ENCODE results near the gene ADGRL3.

The ADGRL3 gene

GRCh38 chr4:61579786-61580185 is 379.7 kb downstream of the ADGRL3 start:
- no peak for ATAC-seq
- TF ChIP-seq ZC3H10 (CRISPR knock-in tag; IDR thresholded peaks at IDR 0.05) (no peak), ZFP30 (CRISPR knock-in tag; IDR thresholded peaks at IDR 0.05) (no peak), TOX (CRISPR knock-in tag; IDR thresholded peaks at IDR 0.05; ENCODE audit: borderline replicate concordance) (no peak), ZFP3 (CRISPR knock-in tag; IDR thresholded peaks at IDR 0.05) (no peak), BACH2 (CRISPR knock-in tag; IDR thresholded peaks at IDR 0.05; ENCODE audit: borderline replicate concordance) (no peak), ZNF70 (CRISPR knock-in tag; IDR thresholded peaks at IDR 0.05) (no peak), RARB (CRISPR knock-in tag; IDR thresholded peaks at IDR 0.05) (no peak), POU6F1 (CRISPR knock-in tag; IDR thresholded peaks at IDR 0.05; ENCODE audit: borderline replicate concordance, low read depth) (no peak), PPARA (CRISPR knock-in tag; IDR thresholded peaks at IDR 0.05; ENCODE audit: borderline replicate concordance) (no peak), ISL1 (CRISPR knock-in tag; IDR thresholded peaks at IDR 0.05) (no peak), ESRRG (CRISPR knock-in tag; IDR thresholded peaks at IDR 0.05) (no peak), CREB5 (CRISPR knock-in tag; IDR thresholded peaks at IDR 0.05; ENCODE audit: low read depth) (no peak)
- TF ChIP-seq, protein P1, sequence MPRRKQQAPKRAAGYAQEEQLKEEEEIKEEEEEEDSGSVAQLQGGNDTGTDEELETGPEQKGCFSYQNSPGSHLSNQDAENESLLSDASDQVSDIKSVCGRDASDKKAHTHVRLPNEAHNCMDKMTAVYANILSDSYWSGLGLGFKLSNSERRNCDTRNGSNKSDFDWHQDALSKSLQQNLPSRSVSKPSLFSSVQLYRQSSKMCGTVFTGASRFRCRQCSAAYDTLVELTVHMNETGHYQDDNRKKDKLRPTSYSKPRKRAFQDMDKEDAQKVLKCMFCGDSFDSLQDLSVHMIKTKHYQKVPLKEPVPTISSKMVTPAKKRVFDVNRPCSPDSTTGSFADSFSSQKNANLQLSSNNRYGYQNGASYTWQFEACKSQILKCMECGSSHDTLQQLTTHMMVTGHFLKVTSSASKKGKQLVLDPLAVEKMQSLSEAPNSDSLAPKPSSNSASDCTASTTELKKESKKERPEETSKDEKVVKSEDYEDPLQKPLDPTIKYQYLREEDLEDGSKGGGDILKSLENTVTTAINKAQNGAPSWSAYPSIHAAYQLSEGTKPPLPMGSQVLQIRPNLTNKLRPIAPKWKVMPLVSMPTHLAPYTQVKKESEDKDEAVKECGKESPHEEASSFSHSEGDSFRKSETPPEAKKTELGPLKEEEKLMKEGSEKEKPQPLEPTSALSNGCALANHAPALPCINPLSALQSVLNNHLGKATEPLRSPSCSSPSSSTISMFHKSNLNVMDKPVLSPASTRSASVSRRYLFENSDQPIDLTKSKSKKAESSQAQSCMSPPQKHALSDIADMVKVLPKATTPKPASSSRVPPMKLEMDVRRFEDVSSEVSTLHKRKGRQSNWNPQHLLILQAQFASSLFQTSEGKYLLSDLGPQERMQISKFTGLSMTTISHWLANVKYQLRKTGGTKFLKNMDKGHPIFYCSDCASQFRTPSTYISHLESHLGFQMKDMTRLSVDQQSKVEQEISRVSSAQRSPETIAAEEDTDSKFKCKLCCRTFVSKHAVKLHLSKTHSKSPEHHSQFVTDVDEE (CRISPR knock-in tag; IDR thresholded peaks at IDR 0.05), result no peak
- TF ChIP-seq, protein P2, sequence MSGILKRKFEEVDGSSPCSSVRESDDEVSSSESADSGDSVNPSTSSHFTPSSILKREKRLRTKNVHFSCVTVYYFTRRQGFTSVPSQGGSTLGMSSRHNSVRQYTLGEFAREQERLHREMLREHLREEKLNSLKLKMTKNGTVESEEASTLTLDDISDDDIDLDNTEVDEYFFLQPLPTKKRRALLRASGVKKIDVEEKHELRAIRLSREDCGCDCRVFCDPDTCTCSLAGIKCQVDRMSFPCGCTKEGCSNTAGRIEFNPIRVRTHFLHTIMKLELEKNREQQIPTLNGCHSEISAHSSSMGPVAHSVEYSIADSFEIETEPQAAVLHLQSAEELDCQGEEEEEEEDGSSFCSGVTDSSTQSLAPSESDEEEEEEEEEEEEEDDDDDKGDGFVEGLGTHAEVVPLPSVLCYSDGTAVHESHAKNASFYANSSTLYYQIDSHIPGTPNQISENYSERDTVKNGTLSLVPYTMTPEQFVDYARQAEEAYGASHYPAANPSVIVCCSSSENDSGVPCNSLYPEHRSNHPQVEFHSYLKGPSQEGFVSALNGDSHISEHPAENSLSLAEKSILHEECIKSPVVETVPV (CRISPR knock-in tag; IDR thresholded peaks at IDR 0.05), result no peak

- no peak for ATAC-seq
- TF ChIP-seq ESRRG (CRISPR knock-in tag; IDR thresholded peaks at IDR 0.05) (no peak), ISL1 (CRISPR knock-in tag; IDR thresholded peaks at IDR 0.05) (no peak), PPARA (CRISPR knock-in tag; IDR thresholded peaks at IDR 0.05; ENCODE audit: borderline replicate concordance) (no peak), ZNF70 (CRISPR knock-in tag; IDR thresholded peaks at IDR 0.05) (no peak), ZNF565 (CRISPR knock-in tag; conservative IDR thresholded peaks at IDR 0.05; ENCODE audit: low read depth) (no peak), OSR1 (CRISPR knock-in tag; IDR thresholded peaks at IDR 0.05) (no peak), SNAI2 (CRISPR knock-in tag; IDR thresholded peaks at IDR 0.05) (no peak), ZNF8 (CRISPR knock-in tag; IDR thresholded peaks at IDR 0.05) (no peak), TCF4 (CRISPR knock-in tag; IDR thresholded peaks at IDR 0.05; ENCODE audit: borderline replicate concordance) (no peak)
- TF ChIP-seq, protein P1 (CRISPR knock-in tag; IDR thresholded peaks at IDR 0.05), result no peak
- TF ChIP-seq, protein P3, sequence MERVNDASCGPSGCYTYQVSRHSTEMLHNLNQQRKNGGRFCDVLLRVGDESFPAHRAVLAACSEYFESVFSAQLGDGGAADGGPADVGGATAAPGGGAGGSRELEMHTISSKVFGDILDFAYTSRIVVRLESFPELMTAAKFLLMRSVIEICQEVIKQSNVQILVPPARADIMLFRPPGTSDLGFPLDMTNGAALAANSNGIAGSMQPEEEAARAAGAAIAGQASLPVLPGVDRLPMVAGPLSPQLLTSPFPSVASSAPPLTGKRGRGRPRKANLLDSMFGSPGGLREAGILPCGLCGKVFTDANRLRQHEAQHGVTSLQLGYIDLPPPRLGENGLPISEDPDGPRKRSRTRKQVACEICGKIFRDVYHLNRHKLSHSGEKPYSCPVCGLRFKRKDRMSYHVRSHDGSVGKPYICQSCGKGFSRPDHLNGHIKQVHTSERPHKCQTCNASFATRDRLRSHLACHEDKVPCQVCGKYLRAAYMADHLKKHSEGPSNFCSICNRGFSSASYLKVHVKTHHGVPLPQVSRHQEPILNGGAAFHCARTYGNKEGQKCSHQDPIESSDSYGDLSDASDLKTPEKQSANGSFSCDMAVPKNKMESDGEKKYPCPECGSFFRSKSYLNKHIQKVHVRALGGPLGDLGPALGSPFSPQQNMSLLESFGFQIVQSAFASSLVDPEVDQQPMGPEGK (CRISPR knock-in tag; IDR thresholded peaks at IDR 0.05; ENCODE audit: borderline replicate concordance), result no peak
These were observed 380.7 kb downstream of the ADGRL3 start for GRCh38 chr4:61580721-61581377.
